HG03103 (cell line): ENCODE results near the gene SPRING1.

ENCODE experiments used
- ATAC-seq: cut with Tn5 transposase; IDR thresholded peaks from one replicate; pipeline ENCODE4 v1.9.1; 2021; ENCODE audit warnings: low read depth; ENCODE audit not compliant: unreplicated experiment

Gene SPRING1

DNA sequence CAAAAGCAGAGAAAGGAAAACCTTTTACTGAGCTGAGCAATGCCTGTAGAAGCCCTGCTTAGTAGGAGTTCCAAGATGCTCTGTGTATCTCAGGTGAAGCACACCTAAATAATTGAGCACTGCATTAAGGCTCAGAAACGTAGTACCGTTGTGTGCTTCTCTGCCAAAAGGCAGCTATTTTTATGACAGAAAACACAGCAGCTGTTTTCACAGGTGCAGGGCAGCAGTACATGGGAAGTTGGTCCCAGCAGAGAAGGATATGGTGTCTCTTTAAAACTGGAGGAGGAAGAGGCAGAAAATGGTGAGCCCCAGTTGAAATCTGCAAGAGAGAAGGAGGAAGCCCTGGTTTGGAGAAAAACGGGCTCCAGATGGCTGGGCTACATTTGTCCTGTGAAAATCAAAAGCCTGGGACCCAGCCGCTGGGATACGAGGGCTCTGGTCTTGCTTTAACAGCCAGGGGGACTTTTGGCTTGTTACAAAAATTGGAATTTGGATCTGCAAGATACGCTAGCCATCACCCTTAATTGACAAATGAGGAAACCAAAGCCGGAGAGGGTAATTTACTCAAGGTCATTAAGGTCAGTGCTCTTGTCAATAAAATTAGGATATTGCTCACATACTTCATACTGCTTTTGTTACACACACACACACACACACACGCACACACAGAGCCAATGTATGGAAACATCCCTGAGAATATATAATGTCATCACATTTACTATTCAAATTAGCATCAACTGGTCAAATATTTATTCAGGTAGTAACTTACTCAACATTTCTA is 27.3 kb downstream of the SPRING1 start:
- no peak for ATAC-seq

DNA sequence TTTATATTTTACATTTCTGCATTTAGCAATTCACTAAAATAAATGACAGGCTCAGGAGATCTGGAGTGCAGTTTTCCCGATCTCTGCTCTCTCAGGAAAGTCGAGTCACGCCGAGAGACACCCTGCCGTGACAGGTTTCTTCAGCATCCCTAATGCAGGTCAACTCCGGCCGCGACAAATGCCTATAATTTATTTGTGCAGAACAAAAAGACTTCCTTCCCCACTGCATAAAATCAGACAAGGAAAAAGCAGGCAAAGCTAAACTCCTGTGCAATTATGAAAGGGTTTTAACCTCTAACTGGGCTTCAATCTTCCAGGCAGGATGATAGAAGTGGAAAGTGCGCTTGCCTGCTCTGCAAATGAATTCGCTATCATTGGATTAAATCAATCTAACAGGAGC is 28.1 kb downstream of the SPRING1 start:
- ATAC-seq: no peak

DNA sequence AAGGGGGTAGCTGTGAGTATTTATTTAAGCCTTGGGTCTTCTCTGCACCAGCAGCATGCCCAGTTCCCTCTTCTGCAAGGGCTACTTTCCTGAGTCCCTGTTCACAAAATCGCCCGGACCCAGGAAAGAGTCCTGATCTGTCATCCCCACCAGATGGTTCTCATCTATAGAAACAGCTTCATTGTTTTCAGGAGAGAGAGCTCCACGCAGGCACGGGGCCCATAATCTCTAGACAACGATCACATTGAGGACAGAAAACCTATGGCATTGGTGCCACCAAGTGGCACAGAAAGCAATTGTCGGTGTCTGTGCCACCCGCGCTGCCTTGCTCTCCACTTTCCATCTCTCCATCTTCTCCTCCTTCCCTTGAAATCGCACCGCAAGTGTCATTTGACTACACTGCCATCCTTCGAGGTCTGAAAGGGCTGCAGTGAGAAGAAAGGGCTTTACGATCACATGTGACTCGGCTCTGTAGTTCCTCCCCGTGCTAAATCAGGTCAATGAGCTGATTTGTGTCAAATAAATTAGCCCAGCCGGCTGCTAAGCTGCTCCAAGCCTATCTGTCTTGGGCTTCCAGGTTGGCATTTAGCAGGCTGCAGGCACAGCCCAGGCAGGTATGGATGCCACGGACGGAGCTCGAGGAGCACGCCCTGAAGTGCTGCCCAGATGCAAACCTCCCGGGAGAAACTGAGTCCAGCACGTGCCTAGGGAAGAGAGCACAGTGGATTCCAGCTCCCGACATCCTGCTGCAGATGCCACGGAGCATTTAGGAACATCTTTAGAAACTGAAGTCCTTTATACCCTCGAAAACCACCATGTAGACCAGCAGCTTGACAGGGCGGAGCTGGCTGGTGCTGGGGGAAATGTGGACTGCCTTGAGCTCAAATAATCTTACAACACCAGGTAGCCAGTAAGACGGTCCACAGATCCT is 28.8 kb downstream of the SPRING1 start:
- ATAC-seq: no peak

DNA sequence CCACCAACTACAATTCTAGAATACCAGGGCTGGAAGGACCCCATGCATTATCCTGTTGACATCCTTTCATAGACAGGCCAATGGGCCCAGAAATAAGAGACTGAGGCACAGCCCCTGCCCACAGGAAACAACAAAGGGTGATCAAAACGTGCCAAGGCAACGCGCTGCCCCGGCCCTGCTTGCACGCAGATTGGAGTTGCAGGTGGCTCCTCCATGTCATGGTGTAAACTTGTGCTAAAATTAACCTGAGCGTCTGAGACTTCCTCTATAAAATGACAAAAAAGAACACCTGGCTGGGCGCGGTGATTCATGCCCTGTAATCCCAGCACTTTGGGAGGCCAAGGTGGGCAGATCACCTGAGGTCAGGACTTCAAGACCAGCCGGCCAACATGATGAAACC is 30.1 kb downstream of the SPRING1 start:
- no peak for ATAC-seq

DNA sequence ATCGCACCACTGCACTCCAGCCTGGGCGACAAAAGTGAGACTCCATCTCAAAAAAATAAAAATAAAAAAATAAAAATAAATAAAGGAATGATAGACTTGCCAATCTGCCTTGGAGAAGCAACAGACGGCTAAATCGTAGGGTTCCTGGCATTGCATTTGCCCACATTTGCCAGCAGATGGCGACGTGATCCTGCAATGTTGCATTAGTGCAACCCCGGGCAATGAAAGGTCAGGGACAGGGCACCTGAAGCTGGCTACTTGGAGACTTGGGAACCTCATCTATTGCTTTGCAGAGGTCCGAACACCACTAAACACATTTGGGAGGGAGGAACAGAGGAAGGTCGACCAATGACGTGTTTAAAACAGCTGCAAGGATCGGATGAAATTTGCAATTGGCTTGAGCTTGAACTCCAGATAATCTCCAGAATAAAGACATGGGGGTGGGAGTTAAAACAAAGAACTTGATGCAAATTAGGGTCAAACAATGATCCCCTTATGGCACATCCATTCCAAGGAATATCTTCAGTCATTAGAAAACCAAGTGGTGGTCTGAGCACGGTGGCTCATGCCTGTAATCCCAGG is 34.6 kb downstream of the SPRING1 start:
- no peak for ATAC-seq

DNA sequence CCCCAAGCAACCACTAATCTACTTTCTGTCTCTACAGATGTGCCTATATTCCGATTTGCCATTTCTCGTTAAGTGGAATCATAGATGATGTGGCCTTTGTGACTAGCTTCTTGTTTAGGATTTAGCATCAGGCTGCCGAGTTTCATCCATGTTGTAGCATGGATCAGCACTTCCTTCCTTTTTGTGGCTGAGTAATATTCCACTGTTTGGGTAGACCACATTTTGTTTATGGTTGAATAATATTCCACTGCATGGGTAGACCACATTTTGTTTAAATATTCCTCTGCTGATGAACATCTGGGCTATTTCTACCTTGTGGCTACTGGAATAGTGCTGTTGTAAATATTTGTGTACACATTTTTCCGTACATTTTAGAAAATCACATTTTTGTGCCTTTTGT is 36.4 kb downstream of the SPRING1 start:
- no peak for ATAC-seq

DNA sequence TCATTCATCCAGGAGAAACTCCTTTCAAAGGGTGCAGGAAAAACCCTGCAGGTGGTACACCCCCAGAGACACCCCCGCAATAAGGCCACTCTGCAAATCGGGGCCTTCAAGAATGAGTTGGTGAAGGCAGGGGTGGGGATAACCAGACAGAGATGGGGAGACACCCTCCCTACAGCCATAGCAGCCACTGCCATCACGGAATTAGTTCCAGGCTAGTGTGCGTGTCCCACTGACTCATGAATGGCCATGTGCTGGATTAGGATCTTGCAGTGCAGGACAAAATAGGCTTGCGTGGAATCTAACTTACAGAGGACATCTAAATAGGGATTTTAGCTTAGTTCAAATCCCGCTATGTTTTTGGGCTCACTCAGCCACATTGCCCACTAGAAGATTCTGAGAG is 37.8 kb downstream of the SPRING1 start:
- no peak for ATAC-seq

DNA sequence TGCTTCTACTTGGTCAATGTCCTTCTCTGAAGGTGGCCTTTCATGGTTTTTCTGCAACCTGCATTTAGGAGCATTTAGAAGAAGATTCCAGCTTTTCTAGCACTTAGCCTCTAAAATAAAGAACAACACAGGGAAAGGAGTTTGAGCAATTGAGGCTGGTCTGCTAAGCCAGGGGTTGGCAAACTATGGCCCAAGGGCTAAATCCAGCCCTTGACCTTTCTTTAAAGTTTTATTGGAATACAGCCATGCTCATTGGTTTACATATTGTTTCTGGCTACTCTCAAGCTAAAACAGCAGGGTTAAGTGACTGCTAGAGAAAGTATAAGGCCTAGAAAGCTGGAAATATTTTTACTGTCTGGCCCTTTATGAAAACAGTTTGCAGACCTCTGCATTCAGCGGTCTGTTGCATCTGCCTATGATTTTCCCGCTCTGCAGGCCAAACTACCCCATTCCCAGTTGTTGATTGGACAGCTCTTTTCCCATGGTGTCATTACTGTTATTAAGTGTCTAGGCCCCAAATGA is 39.3 kb downstream of the SPRING1 start:
- ATAC-seq: no peak

DNA sequence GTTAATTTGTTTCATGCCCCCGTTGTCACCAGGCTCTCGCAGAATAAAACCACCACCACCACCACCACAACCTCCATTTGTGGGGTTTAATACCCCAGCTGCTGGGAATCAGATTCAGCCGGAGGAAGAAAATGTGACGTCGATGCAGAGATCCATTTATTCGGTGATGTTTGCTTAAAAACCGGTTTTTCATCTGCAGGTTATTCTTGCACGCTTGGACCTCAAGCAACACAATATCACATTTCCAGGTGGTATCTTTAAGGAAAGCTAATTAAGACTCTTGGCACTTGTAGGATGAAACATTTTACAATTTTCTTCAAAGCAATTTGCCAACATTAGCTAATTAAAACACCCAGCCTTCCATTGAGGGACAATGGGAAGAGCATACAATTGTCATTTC is 39.8 kb downstream of the SPRING1 start:
- no peak for ATAC-seq

DNA sequence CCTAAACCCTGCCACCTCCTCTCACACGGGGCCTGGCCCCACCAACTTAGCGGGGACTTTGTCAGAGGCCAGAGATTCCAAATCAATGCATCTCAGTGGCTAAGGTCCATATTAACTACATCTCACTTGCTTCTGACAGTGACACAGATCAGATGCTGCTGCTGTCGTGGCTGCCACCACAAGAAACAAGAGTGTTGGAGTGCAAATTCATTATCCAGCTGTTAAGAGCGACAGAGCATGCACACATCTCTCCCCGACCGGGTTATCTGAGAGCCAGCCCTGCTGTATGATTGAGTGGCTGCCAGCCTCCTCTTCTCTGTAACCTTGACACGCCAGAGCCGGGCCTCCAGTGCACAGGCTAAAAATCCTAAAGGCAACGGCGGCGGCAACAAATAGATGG is 40.2 kb downstream of the SPRING1 start:
- no peak for ATAC-seq

DNA sequence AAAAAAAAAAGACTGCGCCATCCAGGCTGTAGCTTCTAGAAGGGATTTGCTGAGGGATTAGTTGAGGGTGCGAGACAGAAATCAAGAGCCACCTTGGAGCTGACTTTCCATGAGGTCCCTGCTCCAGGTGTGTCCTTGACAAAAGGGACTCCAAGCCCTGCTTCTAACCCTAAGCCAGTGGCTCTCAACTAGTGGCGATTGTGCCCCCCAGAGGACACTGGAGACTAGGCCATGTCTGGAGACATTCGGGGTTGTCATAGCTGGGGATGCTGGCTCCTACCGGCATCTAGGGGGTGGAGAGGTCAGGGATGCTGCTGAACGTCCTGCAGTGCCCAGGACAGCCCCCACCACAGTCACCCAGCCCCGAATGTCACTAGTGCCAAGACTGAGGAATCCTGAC is 40.6 kb downstream of the SPRING1 start:
- no peak for ATAC-seq

DNA sequence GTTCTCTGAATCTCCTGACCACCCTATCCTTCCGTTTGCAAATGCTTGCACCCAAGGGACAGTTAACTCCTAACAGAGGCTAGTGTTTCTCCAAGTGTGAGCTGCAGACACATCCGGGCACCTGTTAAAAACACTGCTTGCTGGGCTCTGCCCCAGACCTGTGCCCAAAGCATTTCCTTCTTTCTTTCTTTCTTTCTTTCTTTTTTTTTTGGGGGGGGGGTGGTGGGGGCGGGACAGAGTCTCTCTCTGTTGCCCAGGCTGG is 42.5 kb downstream of the SPRING1 start:
- no peak for ATAC-seq

DNA sequence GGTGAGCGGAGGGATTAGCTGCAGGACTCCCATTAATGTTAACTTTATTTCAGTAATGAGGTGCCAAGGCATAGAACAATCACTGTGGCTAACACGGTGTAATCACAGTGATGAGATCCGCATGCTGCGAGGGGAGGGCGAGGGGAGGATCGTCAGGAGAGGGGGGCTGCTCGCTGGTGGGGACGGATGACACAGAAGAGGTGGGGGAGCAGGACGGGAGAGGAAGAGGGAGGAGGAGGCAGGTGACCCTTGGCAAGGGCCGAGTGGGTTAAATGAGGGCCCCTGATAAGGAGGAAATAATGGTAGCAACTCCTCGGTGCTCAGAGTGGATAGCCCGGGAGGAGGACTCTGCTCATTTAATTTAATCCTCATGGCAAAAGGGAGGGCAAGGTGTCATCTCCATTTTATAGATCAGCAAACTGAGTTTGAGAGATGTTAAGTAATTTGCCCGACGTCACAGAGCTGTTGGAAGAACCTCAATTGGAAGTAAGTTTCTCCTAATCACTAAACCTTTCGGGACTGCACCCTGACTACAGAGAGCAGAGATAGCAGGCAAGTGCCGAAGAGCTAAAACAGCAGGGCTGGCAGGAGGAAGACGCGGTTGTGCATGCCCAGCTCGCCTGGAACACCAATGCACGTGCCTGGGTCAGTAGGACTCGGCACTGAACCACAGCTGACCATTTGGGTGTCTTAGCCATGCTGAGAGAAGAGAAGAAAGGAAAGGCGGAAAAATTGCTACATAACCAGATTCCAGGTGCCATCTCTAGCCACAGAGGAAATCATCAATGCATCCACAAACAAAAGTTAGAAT is 43.0 kb downstream of the SPRING1 start:
- ATAC-seq: no peak

DNA sequence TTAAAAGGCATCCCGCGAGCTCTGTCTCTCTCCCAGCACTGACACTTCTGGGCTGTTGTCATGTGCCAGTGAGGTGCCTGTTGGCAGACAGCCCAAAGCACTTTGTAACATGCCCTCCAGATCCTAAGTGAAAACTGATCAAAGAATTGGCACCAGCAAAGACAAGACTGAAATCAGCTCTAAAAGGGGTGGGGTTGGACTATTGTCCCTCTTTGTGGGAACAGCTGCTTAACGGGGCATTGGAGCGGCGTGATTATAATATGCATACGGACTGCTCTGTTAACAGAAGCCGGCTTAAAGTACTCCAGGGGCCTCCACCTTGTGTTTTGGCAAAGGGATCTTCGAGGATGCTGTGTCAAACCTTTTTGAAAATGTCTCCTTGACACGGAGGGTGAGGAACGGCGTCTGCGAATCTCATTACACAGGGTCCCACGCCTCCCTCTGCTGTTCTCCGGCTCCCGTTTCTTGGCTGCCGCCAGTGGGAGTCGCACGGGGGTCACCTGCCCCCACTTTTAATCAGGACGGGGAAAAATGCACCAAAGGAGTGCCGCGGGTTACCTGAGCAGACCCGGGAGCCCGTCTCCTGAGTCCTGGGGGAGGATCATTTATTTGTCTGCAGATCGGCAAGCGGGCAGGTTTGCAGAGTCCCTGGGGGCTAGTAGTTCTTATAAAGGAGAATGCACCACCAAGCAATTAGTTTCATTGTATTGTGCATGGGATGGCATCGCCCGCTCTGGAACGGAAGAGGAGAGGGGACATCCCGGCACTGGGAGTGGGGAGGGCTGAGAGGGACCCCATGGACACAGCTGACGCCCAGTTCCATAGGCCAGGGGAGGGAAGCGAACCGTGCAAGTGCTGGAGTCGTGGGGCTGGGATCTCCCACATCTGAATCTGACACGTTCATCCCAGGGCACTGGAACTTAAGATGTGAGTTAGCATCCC is 44.3 kb downstream of the SPRING1 start:
- ATAC-seq: no peak

DNA sequence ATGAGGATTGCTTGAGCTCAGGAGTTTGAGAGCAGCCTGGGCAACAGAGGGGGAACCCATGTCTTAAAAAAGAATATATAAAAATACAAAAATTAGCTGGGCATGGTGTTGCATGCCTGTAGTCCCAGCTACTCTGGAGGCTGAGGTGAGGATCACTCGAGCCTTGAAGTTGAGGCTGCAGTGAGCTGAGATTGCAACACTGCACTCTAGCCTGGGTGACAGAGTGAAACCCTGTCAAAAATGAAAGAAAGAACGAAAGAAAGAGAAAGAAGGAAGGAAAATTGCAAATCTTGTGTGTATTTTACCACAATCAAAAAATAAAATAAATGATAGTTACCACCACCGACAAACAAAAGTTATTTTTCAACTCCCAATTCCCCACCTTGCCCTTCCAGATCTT is 45.3 kb downstream of the SPRING1 start:
- no peak for ATAC-seq

DNA sequence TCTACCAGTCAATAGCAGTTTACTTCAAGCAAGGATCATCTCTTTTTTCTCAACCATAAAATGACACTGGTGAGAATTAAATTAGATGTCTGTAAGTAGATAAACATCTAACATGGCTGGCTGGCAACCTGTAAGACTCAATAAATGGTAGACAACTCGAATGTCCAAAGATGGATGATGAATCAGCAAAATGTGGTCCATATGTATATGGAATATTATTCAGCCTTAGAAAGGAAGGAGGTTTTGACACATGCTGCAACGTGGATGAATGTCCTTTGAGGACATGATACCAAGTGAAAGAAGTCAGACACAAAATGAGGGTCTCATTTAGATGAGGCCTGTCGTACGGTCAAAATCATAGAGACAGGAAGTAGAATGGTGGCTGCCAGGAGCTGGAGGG is 46.2 kb downstream of the SPRING1 start:
- no peak for ATAC-seq

DNA sequence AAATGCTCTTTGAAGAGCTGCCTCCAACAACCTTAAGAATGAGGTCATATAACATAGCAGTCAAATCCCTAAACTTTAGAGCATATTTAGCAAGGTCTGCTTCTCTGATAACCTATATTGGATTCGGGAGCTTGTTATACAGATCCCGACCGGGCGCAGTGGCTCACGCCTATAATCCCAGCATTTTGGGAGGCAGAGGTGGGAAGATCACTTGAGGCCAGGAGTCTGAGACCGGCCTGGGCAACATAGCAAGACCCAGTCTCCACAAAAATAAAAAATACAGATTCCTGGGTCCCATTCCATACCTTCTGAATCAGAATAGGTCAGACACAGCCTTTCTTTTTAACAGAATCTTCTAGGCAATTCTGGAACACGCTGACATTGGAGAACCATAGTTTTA is 46.7 kb downstream of the SPRING1 start:
- no peak for ATAC-seq

DNA sequence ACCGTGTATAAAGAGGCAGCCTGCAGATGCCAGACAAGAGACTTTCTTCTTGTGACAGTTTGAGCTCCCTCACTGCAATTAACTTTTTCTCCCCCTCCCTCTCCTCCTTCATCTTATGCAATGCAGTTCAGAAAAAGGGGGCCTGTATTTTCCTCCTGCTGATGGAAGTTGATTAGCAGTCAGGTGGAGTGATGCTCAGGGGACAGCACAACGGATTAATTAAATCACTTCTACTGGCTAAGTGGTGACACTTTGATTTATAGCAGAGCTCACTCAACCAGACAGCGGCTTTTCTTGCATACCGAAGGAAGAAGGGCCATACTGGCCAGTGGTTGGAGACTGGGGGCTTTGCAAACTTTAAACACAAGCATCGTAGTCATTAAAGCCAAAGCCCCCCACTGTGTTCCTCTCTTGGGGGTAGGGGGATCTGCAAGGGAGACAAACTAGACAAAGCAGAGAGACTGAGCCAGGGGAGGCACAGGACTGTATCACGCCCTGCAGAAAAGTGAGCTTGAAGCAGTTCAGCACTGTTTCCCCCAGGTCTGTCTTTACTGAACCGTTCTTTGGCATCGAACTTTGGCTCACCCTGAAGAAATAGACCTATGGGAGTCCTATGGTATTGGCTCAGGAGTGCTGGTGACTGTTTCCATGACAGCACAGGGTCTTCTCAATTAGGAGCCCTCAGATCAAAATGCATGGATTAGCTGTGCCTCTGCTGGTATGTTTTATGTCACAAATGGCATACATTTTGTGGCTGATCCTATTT is 47.7 kb downstream of the SPRING1 start:
- ATAC-seq: no peak

DNA sequence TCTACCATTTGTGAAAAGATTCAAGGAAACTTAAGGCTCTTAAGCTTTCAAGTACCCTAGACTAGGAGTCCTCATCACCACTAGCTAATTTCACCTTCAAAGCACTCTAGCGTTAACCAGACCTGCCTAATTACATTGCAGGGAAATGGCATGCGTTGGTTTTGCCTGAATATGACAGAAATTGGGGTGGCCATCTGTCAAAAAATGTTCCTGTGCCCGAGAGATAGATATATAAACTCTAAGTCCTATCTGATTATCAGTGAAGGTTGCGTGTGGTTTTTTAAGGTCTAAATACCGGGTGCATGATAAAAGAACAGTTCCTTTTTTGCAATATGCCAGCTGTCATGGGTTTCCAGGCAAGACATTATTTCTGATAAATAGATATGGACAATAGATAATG is 48.3 kb downstream of the SPRING1 start:
- ATAC-seq: no peak
